ENCODE measurements around the gene DVL1. TPM values are rescaled to one million over a fixed set of nuclear protein-coding genes. Genes with fewer than 3 reads are reported as not detected.

The DVL1 gene
- total RNA-seq, 6 experiments from 2014 or later, result 73.8 to 96.6 (median 74.5) TPM

DNA sequence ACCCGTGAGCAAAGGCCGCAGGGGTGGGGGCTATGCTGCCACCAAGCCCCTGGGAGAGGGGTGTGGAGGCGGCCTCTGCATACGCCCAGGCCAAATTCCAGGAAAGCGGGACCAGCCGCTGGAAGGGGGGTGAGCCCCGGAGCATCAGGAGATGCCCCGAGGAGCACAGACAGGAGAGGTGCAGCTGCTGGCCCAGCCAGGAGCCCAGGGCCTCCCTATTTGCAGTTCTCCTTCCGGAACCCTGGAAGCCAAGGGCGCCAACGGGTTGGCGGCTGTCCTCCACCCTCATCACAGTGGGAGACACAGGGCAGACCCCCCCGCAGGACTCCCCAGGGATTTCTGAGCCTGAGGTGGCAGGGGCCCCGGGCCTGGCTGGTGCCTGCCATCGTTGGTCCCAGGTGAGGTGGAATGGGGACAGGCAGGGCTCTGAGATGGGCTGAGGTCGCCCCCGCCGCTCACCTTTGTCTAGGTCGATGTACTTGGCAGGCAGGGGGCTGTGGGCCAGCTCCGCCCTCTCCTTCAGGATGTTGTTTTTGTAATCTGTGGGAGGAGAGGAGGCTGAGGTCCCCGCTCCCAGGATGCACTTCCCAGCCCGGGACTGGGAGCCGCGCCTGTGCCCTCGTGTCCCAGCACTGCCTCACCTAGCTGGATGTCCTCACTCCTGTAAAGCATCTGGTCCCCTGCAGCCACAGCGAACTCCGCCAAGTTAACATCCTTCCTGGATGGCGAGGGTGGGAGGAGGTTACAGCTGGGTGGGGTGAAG lies 4.4 kb upstream of the DVL1 start:
- Mint-ChIP-seq H3K36me3 (ENCODE audit: low read depth) (peaks cover 17% of the 10 kb centered on the region), H3K9me3 (no peaks in the 10 kb centered on the region), H3K4me3 (peak overlapping the region; percentile 69; the same call in 1 of the 2 replicates), H3K27ac (peak overlapping the region; percentile 84), H3K4me1 (ENCODE audit: low read depth) (peaks cover 13% of the 10 kb centered on the region), H3K27me3 (ENCODE audit: insufficient read depth) (peaks cover 18% of the 10 kb centered on the region)
- TF ChIP-seq, protein P1, sequence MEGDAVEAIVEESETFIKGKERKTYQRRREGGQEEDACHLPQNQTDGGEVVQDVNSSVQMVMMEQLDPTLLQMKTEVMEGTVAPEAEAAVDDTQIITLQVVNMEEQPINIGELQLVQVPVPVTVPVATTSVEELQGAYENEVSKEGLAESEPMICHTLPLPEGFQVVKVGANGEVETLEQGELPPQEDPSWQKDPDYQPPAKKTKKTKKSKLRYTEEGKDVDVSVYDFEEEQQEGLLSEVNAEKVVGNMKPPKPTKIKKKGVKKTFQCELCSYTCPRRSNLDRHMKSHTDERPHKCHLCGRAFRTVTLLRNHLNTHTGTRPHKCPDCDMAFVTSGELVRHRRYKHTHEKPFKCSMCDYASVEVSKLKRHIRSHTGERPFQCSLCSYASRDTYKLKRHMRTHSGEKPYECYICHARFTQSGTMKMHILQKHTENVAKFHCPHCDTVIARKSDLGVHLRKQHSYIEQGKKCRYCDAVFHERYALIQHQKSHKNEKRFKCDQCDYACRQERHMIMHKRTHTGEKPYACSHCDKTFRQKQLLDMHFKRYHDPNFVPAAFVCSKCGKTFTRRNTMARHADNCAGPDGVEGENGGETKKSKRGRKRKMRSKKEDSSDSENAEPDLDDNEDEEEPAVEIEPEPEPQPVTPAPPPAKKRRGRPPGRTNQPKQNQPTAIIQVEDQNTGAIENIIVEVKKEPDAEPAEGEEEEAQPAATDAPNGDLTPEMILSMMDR (IDR thresholded peaks at IDR 0.05), result no peak
- DNase-seq, result no peak

DNA sequence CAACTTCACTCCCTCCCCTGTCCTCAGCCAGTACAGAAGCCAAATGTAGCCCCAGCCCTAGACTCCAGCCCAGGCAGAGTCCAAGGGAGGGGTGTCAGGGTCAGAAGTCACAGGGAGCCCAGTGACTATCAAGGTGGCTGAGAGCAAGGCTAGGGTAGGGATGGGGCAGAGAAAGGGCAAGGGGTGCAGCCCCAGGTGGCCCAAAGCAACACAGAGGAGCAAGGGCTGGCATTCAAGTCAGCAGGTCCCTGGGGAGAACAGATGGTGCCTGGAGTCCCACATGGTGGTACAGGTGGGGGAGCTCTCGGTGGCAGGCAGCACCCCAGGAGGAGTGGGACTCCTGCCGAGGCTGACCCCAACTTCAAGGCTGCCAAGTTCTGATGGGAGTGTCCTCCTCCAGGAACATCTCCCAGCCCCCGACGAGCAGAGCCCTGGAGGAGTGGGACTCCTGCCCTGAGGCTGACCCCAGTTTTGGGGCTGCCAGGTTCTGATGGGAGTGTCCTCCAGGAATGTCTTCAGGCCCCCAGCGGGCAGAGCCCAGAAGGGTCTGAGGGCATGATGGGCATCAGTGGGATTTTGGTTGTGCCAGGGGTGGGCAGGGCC lies 3.7 kb upstream of the DVL1 start:
- Mint-ChIP-seq H3K4me1 (ENCODE audit: low read depth) (peaks cover 13% of the 10 kb centered on the region), H3K36me3 (ENCODE audit: low read depth) (peaks cover 17% of the 10 kb centered on the region), H3K9me3 (no peaks in the 10 kb centered on the region), H3K4me3 (peak overlapping the region; percentile 69), H3K27ac (peak overlapping the region; percentile 84), H3K27me3 (ENCODE audit: insufficient read depth) (peaks cover 18% of the 10 kb centered on the region)
- no peak for DNase-seq
- TF ChIP-seq, protein P1 (IDR thresholded peaks at IDR 0.05), result no peak

DNA sequence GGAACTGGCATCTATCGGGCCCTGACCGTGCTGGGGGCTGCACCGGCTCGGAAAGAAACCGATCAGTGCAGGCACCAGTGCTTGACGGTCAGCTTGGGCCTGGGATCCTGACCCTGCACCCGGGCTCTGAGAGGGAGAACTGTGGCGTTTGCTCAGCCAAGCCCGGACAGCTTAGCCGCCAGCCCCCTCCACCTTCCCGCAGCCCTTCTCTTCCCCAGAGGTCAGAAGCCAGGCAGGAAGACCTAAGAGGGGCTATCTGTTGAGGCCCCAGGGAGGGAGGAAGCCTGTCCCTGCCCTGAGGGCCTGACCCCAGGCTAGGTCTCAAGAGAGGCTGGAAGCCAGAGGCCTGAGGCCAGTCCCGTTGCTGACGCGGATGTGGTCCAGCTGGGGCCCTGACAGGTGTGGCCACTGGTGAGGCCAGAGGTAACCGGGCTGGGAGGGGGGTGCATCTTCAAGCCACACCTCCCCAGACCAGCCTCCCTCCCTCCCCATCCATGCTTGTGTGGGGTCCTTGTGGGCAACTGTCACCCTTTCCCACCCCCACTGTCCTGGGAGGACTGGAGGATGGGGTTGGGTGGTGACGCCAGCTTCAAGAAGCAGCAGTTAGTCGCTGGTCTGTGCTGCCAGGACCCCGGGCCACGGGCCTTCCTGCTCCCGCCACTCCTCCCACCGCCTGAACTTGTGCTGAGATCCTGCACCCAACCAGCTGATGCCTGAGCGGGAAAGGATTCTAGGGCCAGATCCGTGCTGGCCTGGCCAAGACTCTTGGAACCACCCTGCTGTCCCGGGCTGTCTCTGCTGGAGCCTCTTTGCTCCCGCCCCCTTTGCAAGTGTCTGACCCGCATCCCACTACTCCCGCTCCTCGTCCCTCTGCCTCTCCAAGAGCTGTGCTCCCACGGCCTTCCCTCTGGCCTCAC lies 2.6 kb upstream of the DVL1 start:
- peak; percentile 53 for DNase-seq
- Mint-ChIP-seq H3K36me3 (ENCODE audit: low read depth) (peaks cover 10% of the 10 kb centered on the region), H3K27me3 (ENCODE audit: insufficient read depth) (peaks cover 17% of the 10 kb centered on the region), H3K9me3 (no peaks in the 10 kb centered on the region), H3K4me1 (ENCODE audit: low read depth) (peaks cover 23% of the 10 kb centered on the region), H3K4me3 (peak overlapping the region; percentile 69), H3K27ac (peak overlapping the region; percentile 84)
- TF ChIP-seq, protein P1 (IDR thresholded peaks at IDR 0.05), result no peak

DNA sequence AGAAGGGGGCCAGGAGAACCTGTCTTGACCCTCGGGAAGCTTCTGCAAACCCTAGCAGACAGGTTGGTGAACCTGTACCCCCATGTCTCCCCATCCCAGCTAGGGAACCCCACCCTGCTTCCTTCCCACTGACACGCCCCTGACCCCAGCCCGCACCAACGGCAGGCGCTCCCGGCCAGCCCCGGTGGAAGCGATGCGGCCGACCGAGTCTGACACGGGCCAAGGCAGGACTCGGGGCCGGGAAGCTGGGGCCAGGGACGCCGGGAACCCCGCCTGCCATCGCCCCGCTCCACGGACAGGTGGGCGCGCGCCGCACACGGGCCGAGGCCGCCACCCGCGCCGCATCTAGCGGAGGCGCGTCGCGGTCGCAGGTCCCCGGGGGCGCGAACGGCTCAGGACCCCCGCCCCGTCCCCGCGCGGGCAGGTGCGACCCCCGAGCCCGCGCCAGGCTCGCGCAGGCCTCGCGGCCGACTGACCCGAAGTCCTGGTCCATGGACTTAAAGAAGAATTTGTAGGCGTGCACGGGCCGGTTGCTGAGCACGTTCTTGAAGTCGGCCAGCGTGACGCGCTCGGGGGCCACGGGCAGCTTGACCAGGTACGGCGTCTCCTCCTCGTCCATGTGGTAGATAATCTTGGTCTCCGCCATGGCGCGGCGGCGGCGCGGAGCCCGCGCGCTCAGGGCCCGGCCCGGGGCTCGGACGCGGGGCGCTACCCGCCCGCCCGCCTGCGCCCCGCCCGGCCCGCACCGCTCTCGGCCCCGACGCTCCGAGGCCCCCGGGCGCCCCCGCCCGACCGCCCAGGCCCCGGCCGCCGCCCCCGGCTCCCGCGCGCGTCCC lies 580 bp downstream of the DVL1 start:
- Mint-ChIP-seq H3K9me3 (no peaks in the 10 kb centered on the region), H3K4me3 (peak overlapping the region; percentile 91), H3K27ac (peak overlapping the region; percentile 89), H3K27me3 (ENCODE audit: insufficient read depth) (peaks cover 14% of the 10 kb centered on the region), H3K4me1 (ENCODE audit: low read depth) (peaks cover 41% of the 10 kb centered on the region), H3K36me3 (ENCODE audit: low read depth) (peaks cover 10% of the 10 kb centered on the region)
- no peak for DNase-seq
- TF ChIP-seq, protein P1 (IDR thresholded peaks at IDR 0.05), result no peak
